Measurements from ENCODE around the gene ASAP3.

ASAP3 gene

DNA sequence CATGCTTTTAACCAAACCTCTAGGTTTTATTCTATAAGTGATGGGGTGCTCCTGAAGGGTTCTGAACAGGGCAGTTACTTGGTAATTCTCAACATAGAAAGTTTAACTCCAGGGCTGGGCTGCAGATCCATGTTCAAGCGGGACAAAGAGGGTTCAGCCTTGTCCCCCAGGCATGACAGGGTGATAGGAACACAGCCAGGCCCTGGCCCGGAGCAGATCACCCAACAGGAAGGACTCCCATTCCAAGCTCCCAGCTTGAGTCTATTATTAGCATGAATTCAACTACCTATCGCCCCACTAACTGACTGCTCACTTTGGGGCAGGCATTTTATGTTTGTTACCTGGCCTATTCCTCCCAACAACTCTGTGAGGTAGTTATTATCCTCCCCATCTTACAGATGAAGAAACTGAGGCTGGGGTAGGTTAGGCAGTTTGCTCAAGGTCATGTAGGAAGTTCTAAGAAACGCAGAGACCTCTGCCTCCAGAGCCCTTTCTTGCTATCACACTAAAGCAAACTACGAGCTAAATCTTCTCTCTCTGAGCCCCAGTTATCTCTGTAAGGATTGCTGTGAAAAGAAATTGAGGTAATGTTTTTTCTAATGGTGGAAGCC lies 14.5 kb downstream of the ASAP3 start:
- H3F3A ChIP-seq (ENCODE audit: control insufficient read depth, insufficient read depth) = no peaks in the 10 kb centered on the region
- no peak overlapping the region for H3K4me2 ChIP-seq (ENCODE audit: low read length)
- no peaks in the 10 kb centered on the region for H3K9me2 ChIP-seq (replicated peaks; ENCODE audit: control insufficient read depth, low read length)
- no peaks in the 10 kb centered on the region for H3K9me3 ChIP-seq (ENCODE audit: control insufficient read depth, insufficient read depth, low read length)
- peaks cover 8% of the 10 kb centered on the region for H3K79me2 ChIP-seq (ENCODE audit: control insufficient read depth, low read length)
- H3K4me1 ChIP-seq (ENCODE audit: control insufficient read depth, low read length) = peaks cover 3% of the 10 kb centered on the region; the same call in 1 of the 2 replicates
- H3K4me3 ChIP-seq (ENCODE audit: low read length) = no peak overlapping the region
- TF ChIP-seq EZH2phosphoT487 (IDR thresholded peaks at IDR 0.05; ENCODE audit: borderline replicate concordance, low read length) = no peak
- TF ChIP-seq, protein P1, sequence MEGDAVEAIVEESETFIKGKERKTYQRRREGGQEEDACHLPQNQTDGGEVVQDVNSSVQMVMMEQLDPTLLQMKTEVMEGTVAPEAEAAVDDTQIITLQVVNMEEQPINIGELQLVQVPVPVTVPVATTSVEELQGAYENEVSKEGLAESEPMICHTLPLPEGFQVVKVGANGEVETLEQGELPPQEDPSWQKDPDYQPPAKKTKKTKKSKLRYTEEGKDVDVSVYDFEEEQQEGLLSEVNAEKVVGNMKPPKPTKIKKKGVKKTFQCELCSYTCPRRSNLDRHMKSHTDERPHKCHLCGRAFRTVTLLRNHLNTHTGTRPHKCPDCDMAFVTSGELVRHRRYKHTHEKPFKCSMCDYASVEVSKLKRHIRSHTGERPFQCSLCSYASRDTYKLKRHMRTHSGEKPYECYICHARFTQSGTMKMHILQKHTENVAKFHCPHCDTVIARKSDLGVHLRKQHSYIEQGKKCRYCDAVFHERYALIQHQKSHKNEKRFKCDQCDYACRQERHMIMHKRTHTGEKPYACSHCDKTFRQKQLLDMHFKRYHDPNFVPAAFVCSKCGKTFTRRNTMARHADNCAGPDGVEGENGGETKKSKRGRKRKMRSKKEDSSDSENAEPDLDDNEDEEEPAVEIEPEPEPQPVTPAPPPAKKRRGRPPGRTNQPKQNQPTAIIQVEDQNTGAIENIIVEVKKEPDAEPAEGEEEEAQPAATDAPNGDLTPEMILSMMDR (IDR thresholded peaks at IDR 0.05; ENCODE audit: low read depth, low read length, poor library complexity, severe bottlenecking) = no peak
- no peaks in the 10 kb centered on the region for H4K20me1 ChIP-seq (ENCODE audit: control insufficient read depth, insufficient read depth, low read depth, low read length)
- no peaks in the 10 kb centered on the region for H3K36me3 ChIP-seq (ENCODE audit: control insufficient read depth, low read length)
- no peak overlapping the region for H3K27ac ChIP-seq (ENCODE audit: low read depth, low read length)
- H3K27me3 ChIP-seq (ENCODE audit: control insufficient read depth, low read length) = no peaks in the 10 kb centered on the region

DNA sequence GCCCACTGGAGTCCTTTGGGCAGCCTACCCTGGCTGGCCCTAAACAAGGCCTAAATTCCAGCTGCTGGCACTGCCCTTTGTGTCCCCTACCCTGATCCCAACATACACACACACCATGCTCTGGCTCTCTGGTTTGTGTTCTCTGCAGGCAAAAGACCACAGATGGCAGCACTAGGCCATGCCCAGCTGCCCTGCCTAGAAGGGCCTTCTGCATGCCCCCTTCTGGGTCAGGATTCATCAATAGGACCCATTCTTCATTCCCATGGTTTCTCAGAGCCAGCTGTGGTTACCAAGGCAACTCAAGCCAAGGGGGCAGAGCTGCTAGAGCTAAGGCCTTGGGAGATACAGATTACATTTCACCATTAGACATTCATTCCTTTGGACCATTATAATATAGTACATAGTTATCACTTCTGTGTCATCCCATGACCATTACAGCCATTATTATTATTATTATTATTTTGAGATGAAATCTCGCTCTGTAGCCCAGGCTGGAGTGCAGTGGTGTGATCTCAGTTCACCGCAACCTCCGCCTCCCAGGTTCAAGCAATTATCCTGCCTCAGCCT lies 17.5 kb downstream of the ASAP3 start:
- no peaks in the 10 kb centered on the region for H3K27me3 ChIP-seq (ENCODE audit: control insufficient read depth, low read length)
- no peak for TF ChIP-seq EZH2phosphoT487 (IDR thresholded peaks at IDR 0.05; ENCODE audit: borderline replicate concordance, low read length)
- no peaks in the 10 kb centered on the region for H3K9me3 ChIP-seq (ENCODE audit: control insufficient read depth, insufficient read depth, low read length)
- no peaks in the 10 kb centered on the region for H3K9me2 ChIP-seq (replicated peaks; ENCODE audit: control insufficient read depth, low read length)
- no peaks in the 10 kb centered on the region for H3F3A ChIP-seq (ENCODE audit: control insufficient read depth, insufficient read depth)
- H3K79me2 ChIP-seq (ENCODE audit: control insufficient read depth, low read length) = peaks cover 6% of the 10 kb centered on the region
- H3K4me2 ChIP-seq (ENCODE audit: low read length) = no peak overlapping the region
- peaks cover under 1% of the 10 kb centered on the region; the same call in 1 of the 2 replicates for H3K4me1 ChIP-seq (ENCODE audit: control insufficient read depth, low read length)
- no peak overlapping the region for H3K27ac ChIP-seq (ENCODE audit: low read depth, low read length)
- H3K36me3 ChIP-seq (ENCODE audit: control insufficient read depth, low read length) = no peaks in the 10 kb centered on the region
- H4K20me1 ChIP-seq (ENCODE audit: control insufficient read depth, insufficient read depth, low read depth, low read length) = no peaks in the 10 kb centered on the region
- no peak overlapping the region for H3K4me3 ChIP-seq (ENCODE audit: low read length)

DNA sequence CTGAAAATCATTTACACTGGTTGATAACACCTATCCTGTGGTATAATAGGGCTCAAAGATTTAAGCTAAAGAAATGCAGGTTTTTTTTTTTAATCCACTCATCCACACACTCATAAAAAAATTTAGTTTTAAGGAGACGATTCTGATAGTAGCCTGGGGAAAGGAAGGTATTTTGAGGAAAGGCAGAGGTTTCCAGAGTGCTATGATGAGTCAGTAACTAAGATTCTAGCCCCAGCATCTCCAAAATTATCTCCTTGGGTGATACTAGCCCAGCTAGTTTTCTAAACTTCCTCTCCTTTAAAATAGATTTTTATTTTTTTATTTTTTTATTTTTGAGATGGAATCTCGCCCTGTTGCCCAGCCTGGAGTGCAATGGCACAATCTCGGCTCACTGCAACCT lies 20.7 kb downstream of the ASAP3 start:
- peaks cover 3% of the 10 kb centered on the region; the same call in 1 of the 2 replicates for H3K79me2 ChIP-seq (ENCODE audit: control insufficient read depth, low read length)
- no peak overlapping the region for H3K27ac ChIP-seq (ENCODE audit: low read depth, low read length)
- no peaks in the 10 kb centered on the region for H3K9me3 ChIP-seq (ENCODE audit: control insufficient read depth, insufficient read depth, low read length)
- no peaks in the 10 kb centered on the region for H3F3A ChIP-seq (ENCODE audit: control insufficient read depth, insufficient read depth)
- no peaks in the 10 kb centered on the region for H3K27me3 ChIP-seq (ENCODE audit: control insufficient read depth, low read length)
- H3K36me3 ChIP-seq (ENCODE audit: control insufficient read depth, low read length) = no peaks in the 10 kb centered on the region
- TF ChIP-seq, protein P1 (IDR thresholded peaks at IDR 0.05; ENCODE audit: low read depth, low read length, poor library complexity, severe bottlenecking) = no peak
- TF ChIP-seq EZH2phosphoT487 (IDR thresholded peaks at IDR 0.05; ENCODE audit: borderline replicate concordance, low read length) = no peak
- no peaks in the 10 kb centered on the region for H3K4me1 ChIP-seq (ENCODE audit: control insufficient read depth, low read length)
- no peak overlapping the region for H3K4me3 ChIP-seq (ENCODE audit: low read length)
- H4K20me1 ChIP-seq (ENCODE audit: control insufficient read depth, insufficient read depth, low read depth, low read length) = no peaks in the 10 kb centered on the region
- H3K9me2 ChIP-seq (replicated peaks; ENCODE audit: control insufficient read depth, low read length) = no peaks in the 10 kb centered on the region
- H3K4me2 ChIP-seq (ENCODE audit: low read length) = no peak overlapping the region

DNA sequence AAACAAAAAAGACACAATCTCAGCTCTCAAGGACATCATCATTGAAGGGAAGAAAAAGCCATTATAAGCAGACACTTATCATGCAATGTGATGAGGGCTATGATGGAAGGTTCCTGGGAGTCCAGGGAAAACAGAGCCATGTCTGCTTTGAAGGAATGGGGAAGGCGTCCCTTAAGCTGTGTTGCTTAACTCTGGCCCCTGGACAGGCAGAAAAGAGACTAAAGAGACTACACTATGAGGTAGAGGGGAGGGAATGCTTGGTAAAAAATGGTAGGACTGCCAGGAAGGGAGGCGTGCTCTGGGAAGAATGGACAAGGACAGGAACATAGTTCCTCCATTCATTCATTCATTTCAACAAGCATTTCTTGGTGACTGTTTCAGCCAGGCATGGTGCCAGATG lies 21.2 kb downstream of the ASAP3 start:
- H3K4me3 ChIP-seq (ENCODE audit: low read length) = no peak overlapping the region
- no peaks in the 10 kb centered on the region for H4K20me1 ChIP-seq (ENCODE audit: control insufficient read depth, insufficient read depth, low read depth, low read length)
- H3K4me2 ChIP-seq (ENCODE audit: low read length) = no peak overlapping the region
- TF ChIP-seq, protein P1 (IDR thresholded peaks at IDR 0.05; ENCODE audit: low read depth, low read length, poor library complexity, severe bottlenecking) = no peak
- no peak for TF ChIP-seq EZH2phosphoT487 (IDR thresholded peaks at IDR 0.05; ENCODE audit: borderline replicate concordance, low read length)
- H3K27me3 ChIP-seq (ENCODE audit: control insufficient read depth, low read length) = no peaks in the 10 kb centered on the region
- H3K4me1 ChIP-seq (ENCODE audit: control insufficient read depth, low read length) = no peaks in the 10 kb centered on the region
- no peaks in the 10 kb centered on the region for H3K9me3 ChIP-seq (ENCODE audit: control insufficient read depth, insufficient read depth, low read length)
- no peaks in the 10 kb centered on the region for H3K79me2 ChIP-seq (ENCODE audit: control insufficient read depth, low read length)
- no peaks in the 10 kb centered on the region for H3K36me3 ChIP-seq (ENCODE audit: control insufficient read depth, low read length)
- no peak overlapping the region for H3K27ac ChIP-seq (ENCODE audit: low read depth, low read length)
- H3K9me2 ChIP-seq (replicated peaks; ENCODE audit: control insufficient read depth, low read length) = no peaks in the 10 kb centered on the region
- H3F3A ChIP-seq (ENCODE audit: control insufficient read depth, insufficient read depth) = no peaks in the 10 kb centered on the region
